Daoy (cell line): ENCODE results near the gene TECPR1. TPM values are rescaled to one million over a fixed set of nuclear protein-coding genes. Genes with fewer than 3 reads are reported as not detected.

Experiments used
- DNase-seq: peaks from one replicate; pipeline ENCODE4 v3.0.0-alpha.2; 2015; ENCODE audit warnings: low read depth
- total RNA-seq: library from RNA; depleted of rRNA; stranded (reverse); fragments of >200 nt; shearing (Covaris generic); gene quantifications from 2 replicates; pipeline ENCODE4 v1.2.3, GENCODE V29; 2014

TECPR1 gene
- total RNA-seq, 1 experiment from 2014 or later = 5.2 TPM

DNA sequence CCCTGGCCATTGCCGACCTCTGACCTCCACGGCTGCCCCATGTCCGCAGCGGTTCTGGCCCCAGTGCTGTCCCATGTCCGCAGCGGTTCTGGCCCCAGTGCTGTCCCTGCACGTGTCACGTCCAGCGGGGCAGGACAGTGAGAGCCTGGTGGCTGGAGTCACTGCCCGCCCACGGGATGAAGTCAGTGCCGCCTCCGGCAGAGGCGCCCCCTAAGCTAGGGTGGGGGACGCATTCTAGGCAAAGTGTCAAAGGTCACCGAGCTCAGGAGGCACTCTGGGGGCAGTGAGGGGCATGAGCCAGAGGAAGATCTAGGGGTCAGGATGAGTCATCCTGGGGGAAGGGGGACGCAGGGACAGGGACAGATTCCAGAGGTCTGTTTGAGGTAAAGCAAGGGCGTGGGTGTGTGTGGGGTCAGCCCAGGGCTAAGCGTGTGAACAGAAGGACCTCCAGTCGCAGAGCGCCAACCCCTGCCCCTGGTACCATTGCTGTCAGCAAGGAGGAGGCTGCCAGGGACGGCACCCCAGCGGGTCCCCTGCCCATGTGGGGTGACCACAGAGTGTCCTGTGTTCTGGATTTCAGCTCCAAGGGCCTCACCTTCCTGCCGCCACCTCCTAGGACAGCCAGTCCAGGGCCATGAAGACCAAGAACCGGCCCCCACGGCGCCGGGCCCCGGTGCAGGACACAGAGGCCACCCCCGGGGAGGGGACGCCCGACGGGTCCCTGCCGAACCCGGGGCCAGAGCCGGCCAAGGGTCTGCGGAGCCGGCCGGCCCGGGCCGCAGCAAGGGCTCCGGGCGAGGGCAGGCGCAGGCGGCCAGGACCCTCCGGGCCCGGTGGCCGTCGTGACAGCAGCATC lies 40.1 kb downstream of the TECPR1 start:
- no peak for DNase-seq

DNA sequence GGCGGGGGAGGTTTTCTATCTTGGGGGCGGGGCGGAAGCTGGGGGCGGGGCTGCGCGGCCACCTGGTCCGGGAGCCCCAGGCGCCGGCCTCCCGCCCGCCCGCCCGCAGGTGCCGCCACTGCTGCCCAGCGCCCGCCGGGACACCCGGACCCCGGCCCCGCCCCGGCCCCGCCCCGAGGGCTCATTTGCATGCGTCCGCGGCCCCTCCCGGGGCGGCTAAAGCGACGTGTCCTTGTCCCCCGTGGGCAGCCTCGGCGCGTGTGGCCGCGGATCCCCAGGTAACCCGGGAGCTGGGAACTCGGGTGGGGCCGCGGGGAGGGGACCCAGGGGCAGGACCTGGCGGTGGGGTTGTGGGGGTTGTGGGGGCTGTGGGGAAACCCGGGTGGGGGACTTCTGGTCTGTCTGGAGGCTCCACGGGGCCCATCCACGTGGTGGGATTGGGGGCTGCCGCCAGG lies 40.8 kb downstream of the TECPR1 start, which contains the start of gene BHLHA15:
Gene BHLHA15 (plus strand): TSS at position 219 of the 455 bp plus-strand sequence. CDS start 871 bp downstream, outside the sequence.
- peak; percentile 22 for DNase-seq

DNA sequence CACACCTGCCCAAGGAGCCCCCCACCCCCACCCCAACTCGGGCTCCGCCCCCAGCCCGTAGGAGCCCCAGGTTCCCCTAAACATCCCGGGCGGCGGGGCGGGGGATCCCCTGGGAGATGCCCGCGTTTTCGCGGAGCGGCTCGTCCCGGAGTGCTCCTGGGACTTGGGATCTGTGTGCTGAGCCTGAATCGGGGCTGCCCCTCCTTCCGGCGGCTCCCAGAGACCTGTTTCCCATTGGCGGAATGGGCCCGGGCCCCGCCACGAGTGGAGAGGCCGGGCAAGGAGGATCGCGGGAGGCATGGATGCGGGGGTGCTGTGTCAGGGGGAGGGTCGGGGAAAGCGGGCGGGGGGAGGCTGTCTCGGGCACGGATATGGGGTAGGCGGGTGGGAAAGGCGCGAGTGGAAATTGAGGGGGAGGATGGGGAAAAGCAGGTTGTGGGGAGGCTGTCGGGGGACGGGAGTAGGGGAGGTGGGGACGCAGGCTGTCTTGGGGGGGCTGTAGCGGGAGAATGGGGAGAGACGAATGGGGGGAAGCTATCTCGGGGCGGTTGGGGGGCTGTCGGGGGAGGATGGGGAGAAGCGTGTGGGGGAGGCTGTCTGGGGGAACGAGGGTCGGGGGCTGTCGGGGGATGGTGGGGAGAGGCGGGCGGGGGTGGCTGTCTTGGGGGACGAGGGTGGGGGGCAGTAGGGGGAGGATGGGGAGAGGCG lies 41.4 kb downstream of the TECPR1 start:
- no peak for DNase-seq

DNA sequence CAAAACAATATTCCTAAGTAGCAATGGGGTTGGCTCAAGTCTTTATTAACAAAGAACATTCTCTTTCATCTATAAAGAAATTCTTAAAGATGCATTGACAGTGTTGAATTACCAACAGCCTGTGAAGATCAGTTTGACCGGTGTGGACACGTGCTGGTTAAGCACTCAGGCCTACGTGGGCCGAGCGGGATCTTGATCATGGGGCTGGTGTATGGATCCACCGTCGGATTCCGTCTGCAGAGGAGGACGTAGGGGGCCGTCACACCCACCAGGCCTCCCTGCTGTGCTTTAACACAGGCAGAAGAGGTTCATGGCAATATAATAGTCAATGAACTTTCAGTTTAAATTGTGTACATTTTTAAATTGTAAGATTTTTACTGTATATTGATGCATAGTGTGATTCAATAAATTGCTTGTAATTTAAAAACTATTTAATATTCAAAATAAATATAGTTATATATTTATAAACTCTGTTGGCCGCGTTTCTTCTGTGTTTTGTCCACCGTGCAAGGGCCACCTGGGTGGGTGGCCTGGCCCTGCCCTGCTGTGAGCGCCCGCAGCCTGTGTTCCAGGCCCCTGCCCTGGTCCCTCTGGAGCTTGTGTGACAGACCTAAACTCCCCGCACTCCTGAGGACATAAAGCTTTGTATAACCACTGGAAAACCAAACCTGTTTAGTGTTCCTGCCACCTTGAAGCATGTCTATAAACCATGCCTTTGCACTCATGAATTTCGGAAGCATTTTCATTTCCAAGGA lies 42.7 kb downstream of the TECPR1 start:
- DNase-seq = no peak

DNA sequence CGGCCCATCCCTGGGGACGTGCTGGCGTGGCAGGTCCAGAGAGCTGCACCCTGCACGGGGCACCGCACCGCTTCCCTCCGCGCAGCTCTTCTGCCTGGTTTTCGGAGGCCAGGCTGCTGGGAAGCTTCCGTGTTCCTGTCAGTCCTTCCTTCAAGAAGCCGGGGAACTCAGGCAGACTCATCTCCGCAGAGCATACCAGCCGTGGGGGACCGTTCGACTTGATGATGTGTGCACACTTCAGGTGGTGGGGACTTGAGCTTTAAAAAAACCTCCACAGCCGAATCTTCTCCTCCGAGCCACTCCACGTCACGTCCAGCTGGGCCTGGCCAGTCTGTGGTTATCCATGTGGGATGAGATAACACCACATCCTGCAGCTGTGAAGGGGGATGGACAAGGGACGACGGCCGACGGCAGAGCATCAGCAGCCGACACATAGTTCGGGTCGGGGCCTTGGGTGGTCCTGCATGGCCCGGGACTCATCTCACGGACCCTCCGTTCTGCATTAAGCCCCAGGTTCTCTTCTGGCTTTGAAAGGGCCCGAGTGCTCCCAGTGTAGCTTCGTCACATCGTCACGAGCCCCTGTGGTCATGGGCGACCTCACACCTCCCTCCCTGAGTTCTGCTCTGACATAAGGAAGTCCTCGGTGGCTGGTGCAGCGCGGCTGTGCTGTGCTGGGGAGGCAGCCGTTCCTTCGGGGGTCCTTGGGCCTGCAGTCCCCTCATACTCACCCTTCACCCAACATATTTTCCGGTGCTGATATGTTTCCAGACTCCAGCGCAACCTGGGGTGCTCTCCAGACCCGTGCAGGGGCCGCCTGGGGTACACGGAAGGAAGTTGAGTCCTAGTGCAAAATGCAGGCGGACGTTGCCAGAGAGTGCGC lies 45.3 kb downstream of the TECPR1 start:
- DNase-seq = no peak

DNA sequence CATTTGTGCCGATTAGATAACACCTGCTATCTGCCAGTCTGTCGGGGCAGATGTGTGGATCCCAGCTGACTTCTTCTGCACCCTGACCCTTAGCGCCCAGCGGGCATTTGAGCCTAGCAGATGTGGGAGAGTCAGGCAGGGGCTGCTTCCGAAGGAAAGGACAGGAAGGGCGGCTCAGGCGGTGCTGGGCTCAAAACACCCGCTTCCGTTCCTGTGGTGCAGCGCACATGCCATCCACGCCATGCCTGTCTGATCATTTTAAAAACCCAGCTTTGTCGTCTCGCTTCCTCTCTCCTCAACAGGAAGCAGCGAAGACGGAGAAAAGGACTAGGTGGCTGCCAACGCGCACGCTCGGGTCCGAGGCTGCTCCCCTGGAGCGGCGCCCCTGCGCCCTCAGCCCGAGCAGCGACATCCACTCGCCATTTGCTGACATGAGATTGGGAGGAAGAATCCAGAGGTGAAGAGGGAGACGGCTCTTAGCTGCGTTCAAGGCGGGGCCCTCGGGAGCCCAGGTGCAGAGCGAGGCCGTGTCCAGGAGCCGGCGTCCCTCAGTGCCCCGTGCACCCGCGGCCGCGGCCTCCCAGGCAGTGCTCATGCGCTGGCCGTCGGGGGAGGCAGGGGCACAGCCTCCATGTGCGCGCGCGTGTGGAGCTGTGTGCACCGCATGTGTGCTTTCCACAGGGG lies 46.7 kb downstream of the TECPR1 start:
- DNase-seq = no peak

DNA sequence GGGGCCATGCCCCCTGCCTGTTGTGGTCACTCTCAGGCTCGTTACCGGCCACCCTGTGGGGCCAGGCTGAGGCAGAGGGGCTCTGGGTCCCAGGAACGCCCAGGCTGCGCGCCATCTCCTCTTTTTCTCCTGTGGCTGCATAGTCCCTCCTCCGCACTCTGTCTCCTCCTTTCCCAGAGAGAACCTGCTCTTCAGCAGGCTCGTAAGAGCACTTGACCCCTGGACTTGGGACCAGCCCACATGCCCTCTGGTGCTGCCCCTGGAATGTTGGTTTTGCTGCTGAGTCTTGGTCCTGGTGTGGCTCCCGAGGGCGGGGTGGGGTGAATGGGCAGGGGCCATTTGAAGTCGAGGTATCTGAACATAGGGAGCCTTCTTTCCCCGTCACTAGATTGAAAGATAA lies 47.4 kb downstream of the TECPR1 start:
- no peak for DNase-seq

DNA sequence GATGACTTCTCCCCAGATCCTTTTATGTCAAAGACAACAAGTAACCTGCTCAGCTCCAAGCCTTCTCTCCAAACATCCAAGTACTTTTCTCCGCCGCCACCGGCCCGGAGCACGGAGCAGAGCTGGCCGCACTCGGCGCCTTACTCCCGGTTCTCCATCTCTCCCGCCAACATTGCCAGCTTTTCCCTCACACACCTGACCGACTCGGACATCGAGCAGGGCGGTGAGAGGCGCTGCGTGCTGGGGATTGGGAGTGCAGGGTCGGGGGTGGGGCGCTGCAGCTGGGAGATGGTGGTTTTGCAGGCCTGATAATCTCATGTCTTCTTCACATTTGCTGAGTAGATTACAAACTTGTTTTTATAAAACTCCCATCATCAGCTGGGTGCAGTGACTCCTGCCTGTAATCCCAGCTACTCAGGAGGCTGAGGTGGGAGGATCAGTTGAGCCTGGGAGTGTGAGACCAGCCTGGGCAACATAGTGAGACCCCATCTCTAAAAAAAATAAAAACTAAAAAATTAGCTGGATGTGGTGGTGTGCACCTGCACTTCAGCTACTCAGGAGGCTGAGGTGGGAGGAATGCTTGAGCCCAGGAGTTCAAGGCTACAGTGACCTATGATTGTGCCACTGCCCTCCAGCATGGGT lies 47.9 kb downstream of the TECPR1 start:
- no peak for DNase-seq

DNA sequence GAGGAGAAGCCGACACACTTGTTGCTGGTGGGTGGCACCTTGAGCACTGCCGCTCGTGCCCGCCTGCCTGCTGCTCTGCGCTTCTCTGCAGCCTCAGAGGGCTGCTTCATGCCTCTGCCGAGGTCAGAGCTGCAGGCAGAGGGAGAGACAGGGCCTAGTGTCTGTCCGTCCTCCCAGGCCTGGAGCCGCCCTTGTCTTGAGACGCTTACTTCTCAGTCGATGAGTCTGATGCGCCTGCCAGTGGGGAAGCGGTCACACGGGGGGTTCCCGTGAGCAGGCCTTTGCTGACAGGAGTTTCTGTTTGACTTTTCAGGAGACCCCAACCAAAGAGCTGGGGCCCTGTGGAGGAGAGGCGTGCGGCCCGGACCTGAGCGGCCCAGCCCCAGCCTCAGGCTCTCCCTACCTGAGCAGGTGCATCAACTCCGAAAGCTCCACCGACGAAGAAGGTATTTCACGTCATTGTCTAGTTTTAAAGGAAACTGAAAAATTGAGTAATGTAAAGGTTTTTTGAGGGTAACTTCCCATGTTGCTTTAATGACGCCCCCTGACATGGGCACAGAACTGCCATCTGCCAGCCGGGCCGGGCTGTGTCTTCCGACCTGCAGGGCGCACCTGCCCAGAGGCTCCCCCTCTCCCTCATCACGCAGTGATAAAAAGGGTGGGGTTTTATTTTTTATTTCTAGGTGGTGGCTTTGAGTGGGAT lies 48.6 kb downstream of the TECPR1 start:
- DNase-seq = no peak

DNA sequence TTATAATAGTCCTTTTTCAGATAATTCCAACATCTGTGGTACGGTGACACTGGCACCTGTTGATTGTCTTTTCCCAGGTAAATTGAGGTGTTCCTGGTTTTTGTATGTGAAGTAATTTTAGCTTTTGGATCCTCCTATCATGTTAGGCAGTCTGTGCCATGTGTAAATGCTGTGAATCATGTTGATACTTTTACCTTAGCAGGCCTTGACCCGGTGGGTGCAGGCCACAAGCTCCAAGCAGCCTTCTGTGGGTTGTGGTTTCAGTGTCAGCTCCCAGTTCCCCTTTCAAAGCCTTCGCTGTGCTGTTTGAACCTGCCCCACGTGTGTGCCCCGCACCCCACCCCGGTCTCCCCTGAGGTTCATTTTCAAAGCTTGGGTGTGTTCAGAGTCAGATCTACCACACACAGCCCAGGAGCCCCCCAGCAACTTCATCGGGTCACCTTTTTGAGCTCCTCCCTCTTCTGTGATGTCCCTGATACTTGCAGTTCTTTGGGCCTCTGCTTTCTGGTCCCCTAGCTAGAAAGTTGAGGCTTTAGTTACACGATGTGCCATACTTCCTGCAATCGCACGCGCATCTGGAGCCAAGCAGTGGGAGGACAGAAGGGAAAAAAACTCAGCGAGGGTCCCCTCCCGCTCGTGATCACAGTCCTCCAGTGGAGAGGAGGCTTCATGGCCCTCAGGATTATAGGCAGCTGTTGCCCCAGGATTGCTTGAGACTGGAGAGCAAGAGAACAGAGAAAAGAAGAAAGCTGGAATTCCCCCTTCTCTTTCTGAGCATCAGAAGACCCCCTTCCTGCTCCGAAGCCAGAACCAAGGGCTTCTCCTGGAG lies 49.5 kb downstream of the TECPR1 start:
- no peak for DNase-seq

DNA sequence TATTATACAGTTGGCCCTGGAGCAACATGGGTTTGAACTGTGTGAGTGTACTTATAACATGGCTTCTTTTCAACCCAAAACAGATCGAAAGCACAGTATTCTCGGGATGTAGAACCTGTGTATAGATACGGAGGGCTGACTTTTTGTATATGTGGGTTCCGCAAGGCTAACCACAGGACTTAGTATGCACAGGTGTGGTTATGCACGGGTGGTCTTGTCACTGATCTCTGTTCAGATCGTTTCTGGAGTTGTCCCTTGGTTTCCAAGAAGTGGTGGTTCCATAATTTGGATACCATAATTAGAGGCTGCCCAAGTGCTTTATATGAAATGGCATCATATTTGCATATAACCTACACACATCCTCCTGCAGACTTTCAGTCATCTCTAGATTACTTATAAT lies 51.7 kb downstream of the TECPR1 start:
- DNase-seq = no peak

DNA sequence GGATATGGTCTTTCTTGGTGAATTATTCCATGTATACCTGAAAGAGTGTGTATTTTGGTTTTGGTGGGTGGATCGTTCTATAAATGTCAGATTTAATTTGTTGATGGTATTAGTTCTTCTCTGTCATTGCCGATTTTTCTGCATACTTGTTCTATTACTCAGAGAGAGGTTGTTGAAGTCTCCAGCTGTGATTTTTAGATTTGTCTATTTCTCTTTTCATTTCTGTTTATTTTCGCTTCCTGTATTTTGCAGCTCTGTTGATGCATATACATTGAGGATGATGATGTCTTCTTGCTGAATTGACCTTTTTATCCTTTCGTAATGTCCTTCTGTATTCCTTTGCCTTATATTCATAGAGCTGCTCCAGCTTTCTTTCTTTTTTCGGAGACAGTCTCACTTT lies 52.9 kb downstream of the TECPR1 start:
- DNase-seq = no peak

DNA sequence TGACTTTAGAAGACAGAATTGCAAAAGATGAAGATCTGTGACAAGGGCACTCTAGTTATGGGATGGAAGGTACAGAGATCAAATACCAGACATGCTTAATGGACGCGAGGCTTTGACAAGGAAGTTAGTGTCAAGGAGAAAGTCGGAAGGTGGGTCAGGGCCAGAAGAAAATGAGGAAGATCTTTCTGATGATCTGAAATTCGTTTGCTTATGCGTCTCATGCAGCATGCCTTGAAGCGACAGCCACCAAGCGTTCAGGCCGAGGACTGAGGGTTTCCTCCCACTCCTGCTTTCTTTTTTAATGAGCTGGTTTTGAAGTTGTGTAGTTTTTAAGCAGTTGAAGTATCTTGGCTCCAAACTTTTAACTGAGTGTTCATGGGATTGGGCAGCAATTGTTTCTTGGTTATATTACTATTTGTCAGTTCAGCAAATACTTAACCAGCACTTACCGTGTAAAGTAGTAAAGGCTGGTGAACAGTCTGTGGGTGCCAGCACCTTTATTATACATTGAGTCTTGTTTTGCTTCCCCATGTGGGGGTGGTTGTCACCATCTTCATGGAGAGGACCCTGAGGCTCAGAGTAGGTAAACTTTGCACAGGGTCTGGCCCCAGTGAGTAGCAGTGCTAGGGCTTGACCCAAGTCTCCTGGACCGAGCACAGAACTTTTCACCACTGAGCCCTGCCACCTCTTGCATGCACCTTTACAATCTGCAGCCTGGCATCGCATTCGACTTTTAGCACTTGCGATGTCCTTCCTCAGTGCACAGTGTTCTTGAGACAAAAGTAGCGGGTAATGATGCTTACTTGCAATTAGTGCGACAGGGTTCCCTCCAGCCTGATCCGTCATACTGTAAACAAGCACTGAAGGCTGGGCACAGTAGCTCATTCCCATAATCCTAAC lies 55.1 kb downstream of the TECPR1 start:
- DNase-seq = no peak

DNA sequence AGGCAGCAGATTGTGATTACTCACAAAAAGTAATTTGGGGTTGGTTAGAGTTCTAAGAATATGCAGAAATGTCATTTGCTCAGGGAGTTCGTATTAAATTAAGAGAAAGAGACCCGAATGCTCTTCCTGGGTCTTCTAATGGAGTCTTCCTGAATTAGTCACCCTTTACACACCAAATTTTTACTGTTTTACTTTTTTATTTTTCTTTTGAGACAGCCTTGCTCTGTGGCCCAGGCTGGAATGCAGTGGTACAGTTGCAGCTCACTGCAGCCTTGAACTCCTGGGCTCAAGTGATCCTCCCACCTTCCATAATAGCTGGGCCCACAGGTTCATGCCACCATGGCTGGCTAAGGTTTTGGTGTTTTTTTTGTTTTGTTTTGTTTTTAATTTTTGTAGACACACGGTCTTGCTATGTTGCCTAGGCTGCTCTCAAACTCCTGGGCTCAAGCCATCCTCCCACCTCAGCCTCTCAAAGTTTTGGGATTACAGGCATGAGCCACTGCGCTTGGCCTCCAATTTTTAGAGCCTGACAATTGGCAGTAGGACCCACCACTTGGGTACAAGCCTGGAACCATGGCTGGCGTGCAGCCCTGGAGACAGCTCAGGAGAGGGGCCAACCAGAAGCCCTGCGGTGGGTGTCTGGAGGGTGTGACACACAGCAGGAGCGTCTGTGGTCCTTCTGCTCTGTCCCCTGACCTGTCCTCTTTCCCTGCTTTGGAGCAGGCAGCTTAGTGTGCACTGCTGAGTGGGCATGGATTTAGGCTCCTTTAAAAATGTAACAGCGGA lies 57.2 kb downstream of the TECPR1 start:
- no peak for DNase-seq

DNA sequence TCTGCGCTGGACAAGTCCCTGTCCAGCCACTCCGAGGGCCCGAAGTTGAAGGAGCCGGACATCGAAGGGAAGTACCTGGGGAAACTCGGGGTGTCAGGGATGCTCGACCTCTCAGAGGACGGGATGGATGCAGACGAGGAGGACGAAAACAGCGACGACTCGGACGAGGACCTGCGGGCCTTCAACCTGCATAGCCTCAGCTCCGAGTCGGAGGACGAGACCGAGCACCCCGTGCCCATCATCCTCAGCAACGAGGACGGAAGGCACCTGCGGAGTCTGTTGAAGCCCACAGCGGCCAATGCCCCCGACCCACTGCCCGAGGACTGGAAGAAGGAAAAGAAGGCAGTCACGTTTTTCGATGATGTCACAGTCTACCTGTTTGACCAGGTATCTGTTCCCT lies 57.8 kb downstream of the TECPR1 start:
- DNase-seq = no peak

DNA sequence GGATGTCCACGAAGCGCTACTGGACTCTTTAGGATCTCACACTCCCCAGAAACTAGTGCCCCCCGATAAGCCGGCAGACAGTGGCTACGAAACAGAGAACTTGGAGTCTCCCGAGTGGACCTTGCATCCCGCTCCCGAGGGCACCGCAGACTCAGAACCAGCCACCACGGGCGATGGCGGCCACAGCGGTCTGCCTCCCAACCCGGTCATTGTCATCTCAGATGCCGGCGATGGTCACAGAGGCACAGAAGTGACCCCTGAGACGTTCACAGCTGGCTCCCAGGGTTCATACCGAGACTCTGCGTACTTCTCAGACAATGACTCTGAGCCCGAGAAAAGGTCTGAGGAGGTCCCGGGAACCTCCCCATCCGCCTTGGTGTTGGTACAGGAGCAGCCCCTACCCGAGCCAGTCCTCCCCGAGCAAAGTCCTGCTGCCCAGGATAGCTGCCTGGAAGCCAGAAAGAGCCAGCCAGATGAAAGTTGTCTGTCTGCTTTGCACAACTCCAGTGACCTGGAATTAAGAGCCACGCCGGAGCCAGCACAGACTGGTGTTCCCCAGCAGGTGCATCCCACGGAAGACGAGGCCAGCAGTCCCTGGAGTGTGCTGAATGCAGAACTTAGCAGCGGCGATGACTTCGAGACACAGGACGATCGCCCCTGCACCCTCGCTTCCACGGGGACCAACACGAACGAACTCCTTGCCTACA lies 58.4 kb downstream of the TECPR1 start:
- no peak for DNase-seq
